ENCODE results near the gene FAHD1. TPM values are rescaled to one million over a fixed set of nuclear protein-coding genes. Genes with fewer than 3 reads are reported as not detected.

The FAHD1 gene
- total and polyA plus RNA-seq, 9 donors, result 11.0 to 22.1 (median 16.5) TPM

DNA sequence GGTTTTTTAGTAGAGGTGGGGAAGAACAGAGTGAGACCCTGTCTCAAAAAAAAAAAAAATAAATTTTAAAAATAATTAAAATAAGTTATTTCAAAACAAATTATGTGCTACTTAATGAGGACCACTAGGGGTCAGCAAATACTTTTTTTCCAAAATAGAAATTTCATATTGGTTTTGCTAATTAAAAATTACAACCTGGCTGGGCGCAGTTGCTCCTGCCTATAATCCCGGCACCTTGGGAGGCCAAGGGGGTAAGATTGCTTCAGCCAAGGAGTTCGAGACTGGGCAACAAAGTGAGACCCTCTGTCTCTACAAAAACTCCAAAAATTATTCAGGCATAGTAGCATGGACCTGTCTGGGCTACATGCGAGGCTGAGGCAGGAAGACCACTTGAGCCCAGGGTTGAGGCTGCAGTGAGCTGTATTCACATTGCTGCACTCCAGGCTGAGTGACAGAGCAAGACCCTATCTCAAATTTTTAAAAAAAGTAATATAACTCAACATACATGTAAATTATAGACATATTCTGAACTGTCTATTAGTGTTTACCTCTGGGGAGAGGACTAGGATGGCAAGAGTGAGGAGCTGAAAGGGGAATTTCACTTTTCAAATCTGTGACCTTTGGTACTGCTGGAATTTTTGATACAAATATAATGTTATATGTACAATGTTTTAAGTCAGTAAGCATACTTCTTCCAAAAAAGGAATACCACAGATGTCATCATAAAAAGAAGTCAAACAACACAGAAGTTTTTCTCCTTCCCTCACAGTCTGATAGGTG lies 36.9 kb downstream of the FAHD1 start:
- no peaks in the 10 kb centered on the region for H3K9me3 ChIP-seq
- 13 to 18% (median 14%) methylated on average over 4 of the region's 4 CpGs for WGBS, 3 donors
- no peak overlapping the region for H3K4me3 ChIP-seq
- no peaks in the 10 kb centered on the region for H3K27me3 ChIP-seq
- no peaks in the 10 kb centered on the region for H3K4me1 ChIP-seq (ENCODE audit: insufficient read depth)
- intact Hi-C loops (cut with DNase I), result loop anchor here (2.0 to 5.0 kb wide), 3 partner anchors 53 to 65 kb away; partner anchors contain the start of gene HS3ST6 (in 1 of the 4)
- DNase-seq, result no peak
- TF ChIP-seq, protein P1, sequence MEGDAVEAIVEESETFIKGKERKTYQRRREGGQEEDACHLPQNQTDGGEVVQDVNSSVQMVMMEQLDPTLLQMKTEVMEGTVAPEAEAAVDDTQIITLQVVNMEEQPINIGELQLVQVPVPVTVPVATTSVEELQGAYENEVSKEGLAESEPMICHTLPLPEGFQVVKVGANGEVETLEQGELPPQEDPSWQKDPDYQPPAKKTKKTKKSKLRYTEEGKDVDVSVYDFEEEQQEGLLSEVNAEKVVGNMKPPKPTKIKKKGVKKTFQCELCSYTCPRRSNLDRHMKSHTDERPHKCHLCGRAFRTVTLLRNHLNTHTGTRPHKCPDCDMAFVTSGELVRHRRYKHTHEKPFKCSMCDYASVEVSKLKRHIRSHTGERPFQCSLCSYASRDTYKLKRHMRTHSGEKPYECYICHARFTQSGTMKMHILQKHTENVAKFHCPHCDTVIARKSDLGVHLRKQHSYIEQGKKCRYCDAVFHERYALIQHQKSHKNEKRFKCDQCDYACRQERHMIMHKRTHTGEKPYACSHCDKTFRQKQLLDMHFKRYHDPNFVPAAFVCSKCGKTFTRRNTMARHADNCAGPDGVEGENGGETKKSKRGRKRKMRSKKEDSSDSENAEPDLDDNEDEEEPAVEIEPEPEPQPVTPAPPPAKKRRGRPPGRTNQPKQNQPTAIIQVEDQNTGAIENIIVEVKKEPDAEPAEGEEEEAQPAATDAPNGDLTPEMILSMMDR (IDR thresholded peaks at IDR 0.05), result peak in 2 of 3 donors; percentile 20 to 41
- TF ChIP-seq POLR2A (IDR thresholded peaks at IDR 0.05) (no peak), EP300 (IDR thresholded peaks at IDR 0.05) (no peak)
- H3K36me3 ChIP-seq, result no peaks in the 10 kb centered on the region
- no peak overlapping the region for H3K27ac ChIP-seq

DNA sequence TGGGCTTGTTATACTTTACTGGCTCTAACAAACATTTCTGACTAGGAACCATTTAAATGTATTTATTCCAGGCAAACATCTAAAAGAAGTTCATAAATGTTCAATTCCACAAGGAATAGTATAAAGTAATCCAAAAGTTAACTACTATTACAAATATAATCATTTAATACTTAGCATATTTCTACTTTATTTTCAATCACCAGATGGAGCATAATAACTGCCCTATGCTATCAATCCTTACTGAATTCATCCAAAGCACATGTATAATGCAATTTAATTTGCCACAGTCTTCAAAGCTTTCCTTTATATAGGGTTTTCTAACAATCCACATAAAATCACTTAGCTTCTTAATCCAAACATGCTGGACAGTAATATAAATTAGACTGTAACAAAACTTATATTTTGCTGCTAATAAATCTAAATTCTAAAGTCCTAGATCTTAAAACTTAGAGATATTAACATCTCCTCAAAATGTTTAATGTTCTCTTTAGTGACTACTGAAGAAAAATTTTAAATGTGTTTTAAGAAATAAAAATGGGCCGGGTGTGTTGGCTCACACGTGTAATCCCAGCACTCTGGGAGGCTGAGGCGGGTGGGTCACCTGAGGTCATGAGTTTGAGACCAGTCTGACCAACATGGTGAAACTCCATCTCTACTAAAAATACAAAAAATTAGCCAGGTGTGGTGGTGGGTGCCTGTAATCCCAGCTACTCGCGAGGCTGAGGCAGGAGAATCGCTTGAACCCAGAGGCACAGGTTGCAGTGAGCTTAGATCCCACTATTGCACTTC lies 39.1 kb downstream of the FAHD1 start:
- Histone ChIP-seq H3K27ac (no peak overlapping the region), H3K4me3 (no peak overlapping the region), H3K27me3 (no peaks in the 10 kb centered on the region), H3K9me3 (no peaks in the 10 kb centered on the region), H3K4me1 (ENCODE audit: insufficient read depth) (no peaks in the 10 kb centered on the region), H3K36me3 (no peaks in the 10 kb centered on the region)
- TF ChIP-seq, protein P1 (IDR thresholded peaks at IDR 0.05), result no peak
- no peak for TF ChIP-seq EP300 (IDR thresholded peaks at IDR 0.05)
- WGBS, 3 donors, result 57 to 73% (median 71%) methylated on average over 6 of the region's 6 CpGs
- no peak for DNase-seq
- intact Hi-C loops (cut with DNase I), result loop anchor here in 1 of 4 donors (2.0 kb wide), 1 partner anchor 63 kb away; no protein-coding TSS in a partner anchor

DNA sequence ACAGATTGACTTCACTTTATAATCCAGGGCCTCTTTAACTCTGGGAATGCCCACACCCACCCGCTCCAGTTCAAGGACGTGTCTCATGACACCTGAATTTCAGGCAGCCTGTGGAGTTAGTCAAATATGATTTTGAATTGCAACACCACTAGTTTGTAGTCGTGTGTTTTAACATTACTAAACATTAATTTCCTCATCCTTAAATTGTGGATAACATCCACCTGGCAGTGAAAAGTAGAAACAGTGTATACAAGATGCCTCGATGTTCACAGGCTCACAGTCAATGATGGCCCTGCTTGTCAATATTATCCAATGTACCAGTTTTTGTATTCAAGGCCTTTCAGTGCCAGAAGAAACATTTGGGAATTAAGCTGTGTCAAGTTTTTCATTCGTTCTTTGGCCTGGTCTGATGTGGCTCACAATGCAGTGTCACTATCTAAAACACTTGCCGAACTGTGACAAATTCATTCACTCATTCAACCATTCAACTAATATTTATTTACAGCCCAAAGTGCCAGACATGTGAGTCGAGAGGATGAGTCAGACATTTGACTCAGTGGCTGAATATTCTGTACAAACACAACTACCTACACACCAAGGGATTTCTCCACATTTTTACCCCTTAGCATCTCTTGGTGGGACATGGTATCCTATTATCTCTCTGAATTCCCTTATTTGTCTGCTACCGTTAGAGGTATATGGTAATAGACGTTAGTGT lies 43.5 kb downstream of the FAHD1 start:
- TF ChIP-seq, protein P1 (IDR thresholded peaks at IDR 0.05), result no peak
- no peak for TF ChIP-seq POLR2A (IDR thresholded peaks at IDR 0.05)
- TF ChIP-seq EP300 (IDR thresholded peaks at IDR 0.05), result no peak
- H3K36me3 ChIP-seq, result no peaks in the 10 kb centered on the region
- H3K27ac ChIP-seq, result no peak overlapping the region
- H3K27me3 ChIP-seq, result peaks cover 3% of the 10 kb centered on the region
- H3K9me3 ChIP-seq, result peaks cover 0 to 3% of the 10 kb centered on the region in 2 donors
- H3K4me3 ChIP-seq, result no peak overlapping the region
- DNase-seq, result no peak
- intact Hi-C loops (cut with DNase I), result no loop called here
- peaks cover 5% of the 10 kb centered on the region for H3K4me1 ChIP-seq (ENCODE audit: insufficient read depth)
- 34 to 47% (median 40%) methylated on average over 9 of the region's 9 CpGs for WGBS, 3 donors

DNA sequence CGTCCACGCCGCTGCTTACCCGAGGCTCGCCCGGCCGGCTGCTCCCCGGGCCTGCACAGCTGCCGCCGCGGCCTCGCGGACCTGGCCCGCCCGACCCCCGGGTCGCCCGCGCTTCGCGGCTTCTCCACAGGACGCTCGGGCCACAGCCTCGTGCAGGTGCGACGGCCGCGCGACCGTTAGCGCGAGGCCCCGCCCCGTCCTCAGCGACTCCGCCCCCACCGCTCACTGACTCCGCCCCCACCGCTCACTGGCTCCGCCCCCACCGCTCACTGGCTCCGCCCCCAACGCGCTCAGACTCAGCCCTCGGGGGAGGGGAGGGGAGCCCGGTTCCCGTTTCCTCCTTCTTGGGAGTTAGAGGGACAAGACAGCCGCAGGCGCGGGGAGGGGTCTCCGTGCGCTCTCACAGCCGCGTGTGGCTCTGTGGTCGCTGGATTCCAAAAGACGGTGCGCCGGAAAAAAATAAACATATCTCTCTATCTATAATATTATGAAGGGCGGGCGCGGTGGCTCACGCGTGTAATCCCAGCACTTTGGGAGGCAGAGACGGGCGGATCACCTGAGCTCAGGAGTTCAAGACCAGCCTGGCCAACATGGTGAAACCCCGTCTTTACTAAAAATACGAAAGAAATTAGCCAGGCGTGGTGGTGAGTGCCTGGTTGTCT lies 45.1 kb downstream of the FAHD1 start, which contains the start of gene MEIOB:
MEIOB (minus strand) TSS at position 191 of the 662 bp plus-strand sequence. CDS start 3,989 bp downstream, outside the sequence.
- H3K4me3 ChIP-seq, result no peak within 1 kb of the TSS
- intact Hi-C loops (cut with DNase I), result no loop called here
- H3K27ac ChIP-seq, result no peak within 1 kb of the TSS
- H3K9me3 ChIP-seq, result peaks cover 0 to 3% of the 10 kb centered on the region in 2 donors
- peaks cover 5% of the 10 kb centered on the region for H3K4me1 ChIP-seq (ENCODE audit: insufficient read depth)
- TF ChIP-seq, protein P1 (IDR thresholded peaks at IDR 0.05), result no peak
- TF ChIP-seq EP300 (IDR thresholded peaks at IDR 0.05) (no peak), POLR2A (IDR thresholded peaks at IDR 0.05) (no peak)
- no peaks in the 10 kb centered on the region for H3K36me3 ChIP-seq
- H3K27me3 ChIP-seq, result peaks cover 3% of the 10 kb centered on the region
- peak in 3 of 5 donors; percentile 31 to 50 (median 41) for DNase-seq
- 3 to 7% (median 4%) methylated on average over 34 to 68 of the region's 68 CpGs for WGBS, 3 donors
